ENCODE measurements around the gene PLPP4.

Gene PLPP4

DNA sequence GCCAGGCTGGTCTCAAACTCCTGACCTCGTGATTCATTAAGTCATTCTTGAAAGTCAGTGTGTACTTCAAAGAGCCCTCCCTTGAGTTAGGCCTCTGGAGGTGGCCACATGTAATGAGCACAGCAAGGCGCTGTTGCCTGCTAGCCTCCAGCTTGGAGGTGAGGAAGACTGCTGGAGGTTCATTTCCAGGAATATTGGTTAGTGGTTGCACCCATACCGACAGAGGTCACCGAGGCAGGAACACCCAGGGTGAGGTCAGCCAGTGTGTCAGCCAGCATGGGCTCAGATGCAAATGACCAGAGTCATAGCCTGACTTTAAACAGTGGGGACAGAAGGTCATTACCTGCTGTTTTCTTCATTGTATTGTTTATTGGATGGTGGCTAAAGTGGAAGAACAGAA, 85.0 kb downstream of the PLPP4 start:
- no peak for DNase-seq (ENCODE audit: low read depth)
- no peak overlapping the region for H3K4me3 ChIP-seq (ENCODE audit: low read depth, low read length)
- TF ChIP-seq, protein P1, sequence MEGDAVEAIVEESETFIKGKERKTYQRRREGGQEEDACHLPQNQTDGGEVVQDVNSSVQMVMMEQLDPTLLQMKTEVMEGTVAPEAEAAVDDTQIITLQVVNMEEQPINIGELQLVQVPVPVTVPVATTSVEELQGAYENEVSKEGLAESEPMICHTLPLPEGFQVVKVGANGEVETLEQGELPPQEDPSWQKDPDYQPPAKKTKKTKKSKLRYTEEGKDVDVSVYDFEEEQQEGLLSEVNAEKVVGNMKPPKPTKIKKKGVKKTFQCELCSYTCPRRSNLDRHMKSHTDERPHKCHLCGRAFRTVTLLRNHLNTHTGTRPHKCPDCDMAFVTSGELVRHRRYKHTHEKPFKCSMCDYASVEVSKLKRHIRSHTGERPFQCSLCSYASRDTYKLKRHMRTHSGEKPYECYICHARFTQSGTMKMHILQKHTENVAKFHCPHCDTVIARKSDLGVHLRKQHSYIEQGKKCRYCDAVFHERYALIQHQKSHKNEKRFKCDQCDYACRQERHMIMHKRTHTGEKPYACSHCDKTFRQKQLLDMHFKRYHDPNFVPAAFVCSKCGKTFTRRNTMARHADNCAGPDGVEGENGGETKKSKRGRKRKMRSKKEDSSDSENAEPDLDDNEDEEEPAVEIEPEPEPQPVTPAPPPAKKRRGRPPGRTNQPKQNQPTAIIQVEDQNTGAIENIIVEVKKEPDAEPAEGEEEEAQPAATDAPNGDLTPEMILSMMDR (IDR thresholded peaks at IDR 0.05; ENCODE audit: insufficient read depth, low read depth, low read length, missing control alignments) = no peak

- no peak for DNase-seq (ENCODE audit: low read depth)
- TF ChIP-seq, protein P1 (IDR thresholded peaks at IDR 0.05; ENCODE audit: insufficient read depth, low read depth, low read length, missing control alignments) = no peak
- no peak overlapping the region for H3K4me3 ChIP-seq (ENCODE audit: low read depth, low read length)
These were observed 85.6 kb downstream of the PLPP4 start for GRCh38 chr10:120542591-120542990.

- TF ChIP-seq, protein P1 (IDR thresholded peaks at IDR 0.05; ENCODE audit: insufficient read depth, low read depth, low read length, missing control alignments) = no peak
- no peak overlapping the region for H3K4me3 ChIP-seq (ENCODE audit: low read depth, low read length)
- DNase-seq (ENCODE audit: low read depth) = no peak
These were observed 86.3 kb downstream of the PLPP4 start for GRCh38 chr10:120543291-120543690.

DNA sequence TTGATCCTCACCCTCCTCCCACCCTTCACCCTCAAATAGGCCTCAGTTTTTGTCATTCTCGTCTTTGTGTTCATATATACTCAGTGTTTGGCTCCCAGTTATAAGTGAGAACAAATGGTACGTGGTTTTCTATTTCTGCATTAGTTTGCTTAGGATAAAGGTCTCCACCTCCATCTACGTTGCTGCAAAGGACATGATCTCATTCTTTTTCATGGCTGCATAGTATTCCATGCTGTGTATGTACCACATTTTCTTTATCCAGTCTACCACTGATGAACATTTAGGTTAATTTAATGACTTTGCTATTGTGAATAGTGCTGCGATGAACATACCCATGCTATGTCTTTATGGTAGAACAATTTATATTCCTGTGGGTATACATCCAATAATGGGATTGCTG, 91.2 kb downstream of the PLPP4 start:
- no peak overlapping the region for H3K4me3 ChIP-seq (ENCODE audit: low read depth, low read length)
- DNase-seq (ENCODE audit: low read depth) = no peak
- TF ChIP-seq, protein P1 (IDR thresholded peaks at IDR 0.05; ENCODE audit: insufficient read depth, low read depth, low read length, missing control alignments) = no peak

DNA sequence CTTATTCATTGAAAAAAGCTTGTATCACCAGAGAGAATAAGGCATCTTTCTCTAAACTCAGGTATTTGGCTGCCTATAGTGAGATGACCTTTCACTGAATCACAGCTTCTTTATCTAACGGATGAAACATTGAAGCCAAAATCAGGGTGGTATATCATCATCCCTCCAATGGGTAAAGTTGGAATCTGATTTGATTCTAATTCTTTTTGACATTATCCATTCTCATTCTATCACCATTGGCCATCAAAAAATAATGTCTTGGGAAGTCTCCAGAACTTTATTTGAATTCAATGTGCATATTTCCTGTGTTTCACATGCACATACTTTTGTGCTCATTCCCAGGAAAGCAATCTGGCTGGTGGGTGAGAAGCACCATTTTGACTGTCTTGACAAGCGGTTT, 95.2 kb downstream of the PLPP4 start:
- H3K4me3 ChIP-seq (ENCODE audit: low read depth, low read length) = no peak overlapping the region
- no peak for DNase-seq (ENCODE audit: low read depth)
- TF ChIP-seq, protein P1 (IDR thresholded peaks at IDR 0.05; ENCODE audit: insufficient read depth, low read depth, low read length, missing control alignments) = no peak

GRCh38 chr10:120553911-120554310, 96.9 kb downstream of the PLPP4 start:
- no peak for DNase-seq (ENCODE audit: low read depth)
- H3K4me3 ChIP-seq (ENCODE audit: low read depth, low read length) = no peak overlapping the region
- TF ChIP-seq, protein P1 (IDR thresholded peaks at IDR 0.05; ENCODE audit: insufficient read depth, low read depth, low read length, missing control alignments) = no peak

DNA sequence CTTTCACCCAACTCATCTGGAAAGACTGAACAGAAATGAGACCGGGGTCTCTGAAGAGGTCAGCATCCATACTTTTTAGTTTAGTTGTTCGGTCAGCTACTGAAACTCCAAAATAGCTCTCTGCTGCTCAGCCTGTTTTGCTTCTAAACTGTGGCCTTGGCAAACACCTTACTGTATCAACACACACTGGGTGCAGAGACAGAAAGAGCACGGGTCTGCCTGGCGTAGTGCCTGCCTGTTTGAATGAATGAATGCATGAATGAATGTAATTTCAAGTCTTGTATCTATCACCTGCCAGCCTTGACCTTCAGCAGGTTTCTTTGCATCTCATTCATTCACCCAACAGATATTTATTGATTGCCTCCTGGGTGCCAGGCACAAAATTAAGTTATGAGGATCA, 98.4 kb downstream of the PLPP4 start:
- TF ChIP-seq, protein P1 (IDR thresholded peaks at IDR 0.05; ENCODE audit: insufficient read depth, low read depth, low read length, missing control alignments) = no peak
- DNase-seq (ENCODE audit: low read depth) = no peak
- no peak overlapping the region for H3K4me3 ChIP-seq (ENCODE audit: low read depth, low read length)
